Measurements from ENCODE around the gene CNN3.

Gene CNN3

DNA sequence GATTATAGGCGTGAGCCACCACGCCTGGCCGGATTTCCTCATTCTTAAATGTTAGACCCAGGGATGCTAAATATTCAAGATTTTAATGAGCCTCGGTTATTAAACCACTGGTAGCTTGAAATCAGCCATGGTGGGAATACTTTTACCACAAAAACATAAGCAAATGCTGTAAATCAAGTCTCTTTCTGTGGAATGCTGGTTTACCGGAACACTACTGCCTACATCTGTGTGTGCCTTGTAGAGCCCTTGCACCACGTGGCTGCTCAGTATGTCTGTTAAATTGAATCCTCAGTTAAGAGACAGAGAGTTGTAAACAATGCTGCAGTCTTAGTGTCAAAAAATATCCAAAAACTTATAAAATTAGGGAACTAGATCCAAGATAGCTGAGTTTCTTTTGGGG, 26.8 kb upstream of the CNN3 start:
- H3K4me3 ChIP-seq (ENCODE audit: low read depth in 1 of 2, low read length in 1 of 2), result no peak overlapping the region
- TF ChIP-seq, protein P1, sequence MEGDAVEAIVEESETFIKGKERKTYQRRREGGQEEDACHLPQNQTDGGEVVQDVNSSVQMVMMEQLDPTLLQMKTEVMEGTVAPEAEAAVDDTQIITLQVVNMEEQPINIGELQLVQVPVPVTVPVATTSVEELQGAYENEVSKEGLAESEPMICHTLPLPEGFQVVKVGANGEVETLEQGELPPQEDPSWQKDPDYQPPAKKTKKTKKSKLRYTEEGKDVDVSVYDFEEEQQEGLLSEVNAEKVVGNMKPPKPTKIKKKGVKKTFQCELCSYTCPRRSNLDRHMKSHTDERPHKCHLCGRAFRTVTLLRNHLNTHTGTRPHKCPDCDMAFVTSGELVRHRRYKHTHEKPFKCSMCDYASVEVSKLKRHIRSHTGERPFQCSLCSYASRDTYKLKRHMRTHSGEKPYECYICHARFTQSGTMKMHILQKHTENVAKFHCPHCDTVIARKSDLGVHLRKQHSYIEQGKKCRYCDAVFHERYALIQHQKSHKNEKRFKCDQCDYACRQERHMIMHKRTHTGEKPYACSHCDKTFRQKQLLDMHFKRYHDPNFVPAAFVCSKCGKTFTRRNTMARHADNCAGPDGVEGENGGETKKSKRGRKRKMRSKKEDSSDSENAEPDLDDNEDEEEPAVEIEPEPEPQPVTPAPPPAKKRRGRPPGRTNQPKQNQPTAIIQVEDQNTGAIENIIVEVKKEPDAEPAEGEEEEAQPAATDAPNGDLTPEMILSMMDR (IDR thresholded peaks at IDR 0.05), result no peak
- no peaks in the 10 kb centered on the region for H3K4me1 ChIP-seq (ENCODE audit: control insufficient read depth in 1 of 2, insufficient read depth in 1 of 2, low read depth in 1 of 2, low read length in 1 of 2)
- H3K27me3 ChIP-seq, result no peaks in the 10 kb centered on the region
- H3K27ac ChIP-seq, result no peak overlapping the region
- H3K36me3 ChIP-seq, result no peaks in the 10 kb centered on the region
- no peaks in the 10 kb centered on the region for H3K9me3 ChIP-seq

- Histone ChIP-seq H3K4me1 (ENCODE audit: control insufficient read depth in 1 of 2, insufficient read depth in 1 of 2, low read depth in 1 of 2, low read length in 1 of 2) (no peaks in the 10 kb centered on the region), H3K9me3 (no peaks in the 10 kb centered on the region), H3K27me3 (no peaks in the 10 kb centered on the region), H3K36me3 (no peaks in the 10 kb centered on the region), H3K4me3 (ENCODE audit: low read depth in 1 of 2, low read length in 1 of 2) (no peak overlapping the region), H3K27ac (no peak overlapping the region)
- TF ChIP-seq, protein P1 (IDR thresholded peaks at IDR 0.05), result no peak
These were observed 26.2 kb upstream of the CNN3 start for GRCh38 chr1:94953107-94953506.

DNA sequence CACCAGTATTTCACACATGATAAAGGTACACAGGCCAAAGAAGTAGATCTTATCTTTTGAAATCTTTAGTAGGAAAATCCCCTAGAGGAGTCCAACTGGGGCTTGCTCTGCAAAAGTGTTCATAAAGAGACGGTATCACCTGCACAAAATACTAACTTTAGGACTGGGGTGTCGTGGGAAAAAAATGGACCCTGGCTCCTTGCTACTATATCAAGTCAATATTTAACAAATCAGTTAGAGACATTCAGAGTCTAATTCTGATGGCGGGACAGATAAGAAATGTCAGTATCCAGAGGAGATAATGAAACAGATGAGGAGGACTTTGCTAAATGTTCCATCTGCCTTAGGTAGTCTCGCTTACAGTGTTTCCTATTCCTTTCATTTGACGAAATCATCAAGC, 25.6 kb upstream of the CNN3 start:
- H3K27me3 ChIP-seq, result no peaks in the 10 kb centered on the region
- TF ChIP-seq, protein P1 (IDR thresholded peaks at IDR 0.05), result no peak
- H3K4me1 ChIP-seq (ENCODE audit: control insufficient read depth in 1 of 2, insufficient read depth in 1 of 2, low read depth in 1 of 2, low read length in 1 of 2), result no peaks in the 10 kb centered on the region
- H3K27ac ChIP-seq, result no peak overlapping the region
- H3K4me3 ChIP-seq (ENCODE audit: low read depth in 1 of 2, low read length in 1 of 2), result no peak overlapping the region
- H3K9me3 ChIP-seq, result no peaks in the 10 kb centered on the region
- no peaks in the 10 kb centered on the region for H3K36me3 ChIP-seq

DNA sequence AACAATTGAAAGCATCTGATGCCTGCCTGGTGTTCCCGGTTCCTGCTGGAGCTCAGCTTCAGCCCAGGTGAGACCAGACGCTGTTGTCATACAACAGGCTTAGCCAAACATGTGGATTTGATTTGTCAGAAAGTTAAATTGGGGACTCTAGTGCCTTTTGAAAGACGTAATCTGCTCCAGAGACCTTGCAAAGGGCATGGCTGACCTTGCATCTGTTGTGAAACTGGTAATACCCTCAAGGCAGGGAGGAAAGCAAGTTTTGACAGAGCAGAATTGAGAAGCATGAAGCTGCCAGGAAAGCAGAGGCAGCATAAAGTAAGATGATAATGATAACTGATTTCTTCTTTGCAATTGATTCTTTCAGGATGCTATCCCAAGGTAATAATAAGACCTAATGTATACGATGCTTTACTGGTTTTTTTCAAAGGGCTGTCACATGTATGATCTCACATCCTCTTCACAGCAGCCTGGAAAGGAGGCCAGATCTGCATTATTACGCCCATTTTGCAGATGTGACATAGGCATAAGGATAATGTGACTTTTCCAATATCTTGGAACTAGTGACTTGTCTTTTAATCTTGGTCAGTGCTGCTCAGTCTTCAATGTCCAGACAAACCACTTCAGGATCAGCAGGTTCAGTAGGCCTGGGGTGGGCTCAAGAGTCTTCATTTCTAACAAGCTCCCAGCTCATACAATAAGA, 24.7 kb upstream of the CNN3 start:
- no peaks in the 10 kb centered on the region for H3K36me3 ChIP-seq

GRCh38 chr1:94951046-94951445, 24.1 kb upstream of the CNN3 start:
- no peaks in the 10 kb centered on the region for H3K9me3 ChIP-seq
- TF ChIP-seq, protein P1 (IDR thresholded peaks at IDR 0.05), result no peak
- H3K4me1 ChIP-seq (ENCODE audit: control insufficient read depth in 1 of 2, insufficient read depth in 1 of 2, low read depth in 1 of 2, low read length in 1 of 2), result no peaks in the 10 kb centered on the region
- no peak overlapping the region for H3K27ac ChIP-seq
- no peaks in the 10 kb centered on the region for H3K36me3 ChIP-seq
- no peak overlapping the region for H3K4me3 ChIP-seq (ENCODE audit: low read depth in 1 of 2, low read length in 1 of 2)
- H3K27me3 ChIP-seq, result no peaks in the 10 kb centered on the region

More for the DNA sequence above, 24.7 kb upstream of the CNN3 start:
- Histone ChIP-seq H3K27ac (no peak overlapping the region), H3K9me3 (no peaks in the 10 kb centered on the region), H3K4me1 (ENCODE audit: control insufficient read depth in 1 of 2, insufficient read depth in 1 of 2, low read depth in 1 of 2, low read length in 1 of 2) (no peaks in the 10 kb centered on the region), H3K27me3 (no peaks in the 10 kb centered on the region), H3K4me3 (ENCODE audit: low read depth in 1 of 2, low read length in 1 of 2) (no peak overlapping the region)
- TF ChIP-seq, protein P1 (IDR thresholded peaks at IDR 0.05), result no peak

Data from neutrophil (primary cell).